Glomerular endothelial cell (primary cell): ENCODE measurements around the gene SUCLG2. TPM values are rescaled to one million over a fixed set of nuclear protein-coding genes. Genes with fewer than 3 reads are reported as not detected.
A peak's percentile ranks its signal among the peaks of the same experiment; 100 is the strongest.

ENCODE experiments used
- DNase-seq: peaks from one replicate; pipeline ENCODE4 v3.0.0-alpha.2; 2011; ENCODE audit warnings: low read depth, low spot score; ENCODE audit errors: extremely low read depth
- total RNA-seq: library from RNA; depleted of rRNA; stranded (reverse); fragments of >200 nt; gene quantifications from 2 replicates; pipeline ENCODE4 v1.2.3, GENCODE V29; 2015

Gene SUCLG2
- total RNA-seq, 1 donor from 2014 or later, result 32.1 TPM

GRCh38 chr3:67461667-67462142 is 192.7 kb downstream of the SUCLG2 start:
- peak; percentile 22 for DNase-seq

DNA sequence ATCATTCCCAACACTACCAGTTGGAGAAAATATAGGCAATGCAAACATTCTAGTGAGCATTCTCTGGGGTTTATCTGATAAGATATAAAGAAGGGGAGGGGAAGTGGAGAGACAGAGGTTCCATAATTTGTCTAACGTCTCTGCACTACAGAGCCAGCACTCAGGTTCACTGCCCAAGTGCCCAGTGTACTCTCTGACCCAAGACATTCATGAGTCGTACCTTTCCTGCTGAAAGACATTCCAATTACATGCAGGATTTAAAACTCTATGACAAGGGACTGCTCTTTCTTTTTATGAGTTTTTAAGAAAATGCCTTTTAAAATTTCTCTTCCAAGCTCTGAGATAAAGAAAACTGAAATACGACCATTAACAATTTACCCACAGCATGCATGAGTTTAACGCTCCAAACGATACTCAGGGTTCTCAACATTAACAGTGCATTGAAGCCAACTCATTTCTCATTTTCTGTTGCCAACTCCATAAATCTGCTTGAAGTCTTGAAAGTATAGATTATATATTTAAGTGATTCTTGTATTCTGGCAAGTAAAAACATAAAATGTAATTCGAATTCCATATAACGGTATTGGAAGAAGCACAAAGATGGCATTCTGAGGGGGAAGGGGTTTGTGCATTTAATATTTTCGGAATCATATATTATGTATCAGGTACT is 193.4 kb downstream of the SUCLG2 start:
- no peak for DNase-seq

GRCh38 chr3:67459796-67460195 is 194.6 kb downstream of the SUCLG2 start:
- DNase-seq, result no peak

DNA sequence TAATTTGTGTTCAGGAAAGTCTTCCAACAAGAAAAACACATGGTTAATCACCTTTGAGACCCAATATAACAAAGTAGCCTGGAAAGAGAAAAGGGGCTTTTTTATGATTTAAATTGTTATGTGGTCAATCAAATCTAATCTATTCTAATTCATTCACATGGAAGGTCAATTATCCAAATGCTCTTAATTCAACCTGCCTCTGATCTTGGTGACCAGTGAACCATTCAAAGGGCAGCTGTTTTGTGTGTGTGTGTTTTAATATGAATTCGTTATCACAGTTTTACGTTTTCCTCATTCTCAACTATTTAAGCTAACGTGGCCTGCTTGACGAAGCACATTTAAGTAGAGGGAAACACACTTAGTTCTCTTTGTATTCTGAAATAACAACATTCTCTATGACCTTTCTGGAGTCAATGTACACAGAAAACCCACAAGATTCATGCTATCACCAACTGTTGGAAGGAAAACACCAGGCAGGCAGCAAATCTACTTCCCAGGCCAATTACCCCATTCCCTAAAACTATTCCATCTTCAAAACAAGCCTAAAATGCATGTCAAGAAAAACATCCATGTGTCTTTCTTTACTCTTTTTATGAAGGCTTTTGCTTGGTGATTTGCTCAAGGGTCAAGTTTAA is 195.4 kb downstream of the SUCLG2 start:
- no peak for DNase-seq

DNA sequence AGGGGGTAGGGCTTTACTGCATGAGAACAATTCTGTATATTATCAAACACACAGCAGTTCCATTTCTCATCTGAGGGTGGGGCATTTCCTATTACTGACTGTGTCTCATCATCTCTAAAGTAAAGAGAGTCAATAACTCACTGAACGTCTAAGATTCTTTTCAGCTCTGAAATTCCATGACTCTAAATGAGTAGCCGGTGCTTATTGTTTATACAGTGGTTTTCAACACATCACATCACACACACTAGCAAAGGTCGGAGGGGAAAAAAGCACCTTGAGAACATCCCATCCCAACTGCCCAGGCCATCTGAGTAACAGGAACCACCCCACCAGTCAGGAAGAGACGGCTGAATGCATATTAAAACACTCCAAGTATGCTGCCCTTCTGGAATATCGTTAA is 196.0 kb downstream of the SUCLG2 start:
- DNase-seq, result no peak

DNA sequence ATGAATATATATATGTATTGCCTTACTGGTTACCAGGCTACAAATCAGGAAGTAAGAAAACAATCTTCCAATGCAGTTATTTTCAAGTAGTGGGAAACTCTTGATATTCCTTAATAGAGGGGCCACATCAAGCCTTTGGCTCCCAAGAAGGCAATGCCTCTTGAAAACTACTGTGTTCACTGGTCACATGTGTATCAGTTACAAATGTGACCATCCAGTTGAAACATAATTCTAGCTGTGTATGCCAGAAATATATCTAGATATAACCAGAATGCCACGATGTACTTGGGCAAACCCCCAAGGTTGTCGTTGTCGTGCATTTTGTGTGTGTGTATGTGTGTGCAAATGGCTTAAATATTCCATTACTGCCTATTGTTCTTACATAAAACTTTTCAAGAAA is 200.8 kb downstream of the SUCLG2 start:
- no peak for DNase-seq

DNA sequence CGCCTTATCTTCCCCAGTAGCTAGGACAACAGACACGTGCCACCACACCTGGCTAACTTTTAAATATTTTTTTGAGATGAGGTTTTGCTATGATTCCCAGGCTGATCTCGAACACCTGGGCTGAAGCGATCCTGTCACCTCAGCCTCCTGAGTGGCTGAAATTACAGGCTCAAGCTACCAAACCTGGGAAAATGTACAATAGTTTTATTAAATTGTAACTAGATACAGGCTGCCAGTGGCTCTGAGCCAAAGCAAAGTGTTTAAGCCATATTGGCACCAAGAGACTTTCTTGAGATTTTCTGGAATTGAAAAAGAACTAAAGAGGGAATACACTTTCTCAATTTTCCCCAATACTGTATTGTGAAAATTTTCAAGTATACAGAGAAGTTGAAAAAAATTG is 204.3 kb downstream of the SUCLG2 start:
- no peak for DNase-seq

DNA sequence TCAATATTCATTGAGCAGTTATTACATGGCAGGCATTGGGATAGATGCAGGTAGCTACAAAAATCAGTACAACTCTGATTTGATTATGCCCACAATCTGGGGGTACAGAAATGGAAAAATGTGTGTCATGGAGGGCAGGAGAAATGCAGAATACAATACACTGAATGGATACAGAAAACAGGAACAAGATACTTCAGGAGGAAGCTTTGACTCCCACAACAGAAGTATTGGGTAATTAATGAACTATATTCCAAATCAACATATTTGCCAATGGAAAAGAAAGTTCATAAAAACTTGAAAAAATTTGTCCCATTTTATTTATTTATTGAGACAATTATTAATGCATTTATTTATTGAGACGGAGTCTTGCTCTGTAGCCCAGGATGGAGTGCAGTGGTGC is 207.0 kb downstream of the SUCLG2 start:
- DNase-seq, result no peak

- DNase-seq, result no peak
These were observed 216.6 kb downstream of the SUCLG2 start for GRCh38 chr3:67437789-67438188.

DNA sequence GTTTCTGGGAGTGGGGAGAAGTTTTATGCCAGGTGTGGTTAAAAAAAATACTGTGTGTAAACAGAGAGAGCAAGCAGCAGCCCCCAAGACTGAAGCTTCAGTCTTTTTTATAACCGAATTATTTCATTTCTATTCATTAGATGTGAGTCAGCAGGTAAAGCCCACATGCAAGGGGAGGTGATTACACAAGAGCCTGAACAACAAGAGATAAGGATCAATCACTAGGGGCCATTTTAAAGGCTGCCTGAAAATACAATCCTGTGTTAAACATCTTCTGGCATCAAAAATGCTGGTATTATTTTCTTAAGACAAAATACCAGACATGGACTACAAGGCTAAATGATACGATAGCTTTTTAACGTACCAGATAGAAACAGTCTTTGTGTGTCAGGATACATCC is 217.3 kb downstream of the SUCLG2 start:
- DNase-seq, result no peak

GRCh38 chr3:67433109-67433508 is 221.3 kb downstream of the SUCLG2 start:
- DNase-seq, result no peak

DNA sequence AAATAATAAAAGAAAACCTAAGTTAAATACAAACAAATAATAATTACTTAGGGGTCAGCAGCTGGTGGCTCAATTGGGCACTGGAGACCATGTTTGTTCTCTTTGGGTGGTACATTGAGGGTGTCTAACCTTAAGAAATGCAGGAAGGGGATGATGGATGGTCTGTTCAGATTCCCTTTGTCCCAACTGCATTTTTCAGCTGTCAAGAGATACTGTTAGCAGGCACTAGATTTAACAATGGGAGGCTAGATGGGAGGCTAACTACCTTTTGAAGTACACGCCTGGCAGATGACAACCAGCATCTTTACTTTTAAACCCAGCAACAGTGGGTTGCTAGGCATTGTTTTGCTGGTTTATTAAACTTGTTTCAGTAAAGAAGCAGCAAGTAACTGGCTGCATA is 222.5 kb downstream of the SUCLG2 start:
- DNase-seq, result no peak

DNA sequence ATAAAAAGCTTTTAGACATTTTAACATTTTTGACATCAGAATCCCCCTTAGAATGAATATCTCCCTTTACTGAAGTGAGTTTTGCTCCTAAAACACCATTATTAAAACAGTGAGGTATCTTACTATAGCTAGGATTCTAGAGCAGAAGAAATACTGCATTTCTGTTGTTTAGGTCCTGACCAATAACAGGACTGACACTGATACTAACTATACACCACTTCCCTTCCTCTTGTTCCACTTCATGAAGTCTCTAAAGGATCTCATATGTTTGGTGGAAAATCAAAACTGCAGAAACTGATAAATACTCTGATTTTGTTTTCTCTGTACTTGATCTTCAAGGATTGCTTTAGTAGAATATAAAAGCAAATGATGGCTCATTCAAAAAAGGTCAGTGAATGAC is 230.7 kb downstream of the SUCLG2 start:
- no peak for DNase-seq

GRCh38 chr3:67421912-67422311 is 232.5 kb downstream of the SUCLG2 start:
- DNase-seq, result no peak

- no peak for DNase-seq
These were observed 234.6 kb downstream of the SUCLG2 start for GRCh38 chr3:67419779-67420178.

GRCh38 chr3:67419218-67419529 is 235.2 kb downstream of the SUCLG2 start:
- no peak for DNase-seq

GRCh38 chr3:67418426-67419217 is 235.8 kb downstream of the SUCLG2 start:
- DNase-seq, result no peak

DNA sequence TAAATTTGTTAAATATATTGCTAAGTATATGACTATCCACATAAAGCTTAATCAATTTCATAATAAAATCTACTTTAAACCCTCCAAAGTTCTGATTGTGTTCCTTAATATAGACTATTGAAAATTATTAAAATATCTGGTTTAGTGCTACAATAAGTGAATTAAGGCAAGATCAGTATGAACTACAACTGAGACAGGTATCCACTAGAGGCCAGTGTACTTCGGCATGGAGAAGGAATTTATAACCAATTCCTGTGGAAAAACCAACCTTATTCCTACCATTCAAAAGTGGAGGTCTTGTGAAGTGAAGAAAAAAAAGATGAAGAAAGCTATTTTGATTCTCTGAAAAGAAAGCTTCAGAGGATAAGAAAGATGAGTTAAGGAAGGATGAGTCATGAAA is 237.7 kb downstream of the SUCLG2 start:
- no peak for DNase-seq

DNA sequence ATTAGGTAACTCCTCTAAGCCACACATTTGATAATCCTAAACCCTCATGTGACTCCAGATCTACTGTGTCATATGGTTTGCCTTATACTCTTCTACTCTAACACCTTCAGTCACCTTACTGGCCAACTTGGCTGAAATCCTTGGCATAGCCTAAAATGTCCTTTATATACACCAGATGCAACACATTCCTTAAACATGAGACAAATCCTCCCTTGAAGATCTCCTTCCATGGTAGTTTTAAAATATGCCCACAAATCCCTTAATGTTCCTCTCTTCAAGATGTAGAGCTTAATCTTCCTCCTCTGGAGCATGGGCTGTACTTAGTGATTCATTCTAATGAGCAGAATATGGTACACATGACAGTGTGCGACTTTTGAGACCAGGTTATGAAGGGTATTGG is 238.9 kb downstream of the SUCLG2 start:
- DNase-seq, result no peak

DNA sequence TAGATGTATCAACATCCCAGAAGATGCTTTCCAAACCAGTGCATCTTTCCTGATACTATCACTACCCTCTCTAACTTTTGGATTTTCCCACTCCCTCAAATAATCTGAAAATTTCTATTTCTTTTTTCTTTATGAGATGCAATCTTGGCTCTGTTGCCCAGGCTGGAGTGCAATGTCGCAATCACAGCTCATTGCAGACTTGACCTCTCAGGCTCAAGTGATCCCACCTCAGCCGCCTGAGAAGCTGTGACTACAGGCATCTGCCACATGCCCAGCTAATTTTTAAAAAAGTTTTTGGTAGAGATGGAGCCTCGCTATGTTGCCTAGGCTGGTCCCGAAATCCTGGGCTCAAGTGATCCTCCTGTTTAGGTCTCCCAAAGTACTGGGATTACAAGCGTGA is 239.7 kb downstream of the SUCLG2 start:
- DNase-seq, result no peak

GRCh38 chr3:67405193-67405592 is 249.2 kb downstream of the SUCLG2 start:
- DNase-seq, result no peak

DNA sequence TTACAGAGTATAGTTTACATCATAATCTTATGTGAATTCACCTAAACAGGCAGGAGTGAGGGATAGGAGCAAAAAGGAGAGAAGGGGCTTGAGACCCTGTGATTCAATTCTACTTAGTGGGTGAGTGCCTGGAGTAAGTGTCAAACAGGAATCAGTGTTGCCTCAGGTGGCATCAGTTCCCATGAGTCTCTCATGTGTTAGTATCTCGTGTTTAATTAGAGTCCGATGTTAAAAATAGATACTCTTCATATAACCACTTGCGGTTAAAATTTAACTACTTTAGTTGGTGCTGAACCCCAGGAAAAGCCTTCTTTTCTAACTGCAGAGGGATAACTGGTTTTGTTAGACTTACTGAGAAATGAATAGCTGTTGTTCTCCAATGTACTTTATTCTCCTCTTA is 251.5 kb downstream of the SUCLG2 start:
- no peak for DNase-seq
